Lung microvascular endothelial cell (primary cell): ENCODE measurements around the gene SLC44A2. TPM values are rescaled to one million over a fixed set of nuclear protein-coding genes. Genes with fewer than 3 reads are reported as not detected.
A peak's percentile ranks its signal among the peaks of the same experiment; 100 is the strongest.

Experiments
- DNase-seq, 2 donors: peaks; one replicate each; pipeline versions ENCODE4 v3.0.0 to v3.0.0-alpha.2; 2010; ENCODE audit warnings: low read depth in 2 of 2
- total RNA-seq: library from RNA; depleted of rRNA; stranded (reverse); fragments of >200 nt; gene quantifications from 2 replicates; pipeline ENCODE4 v1.2.1, GENCODE V29; 2014

SLC44A2 gene
- total RNA-seq, 1 donor from 2014 or later: 71.8 TPM

DNA sequence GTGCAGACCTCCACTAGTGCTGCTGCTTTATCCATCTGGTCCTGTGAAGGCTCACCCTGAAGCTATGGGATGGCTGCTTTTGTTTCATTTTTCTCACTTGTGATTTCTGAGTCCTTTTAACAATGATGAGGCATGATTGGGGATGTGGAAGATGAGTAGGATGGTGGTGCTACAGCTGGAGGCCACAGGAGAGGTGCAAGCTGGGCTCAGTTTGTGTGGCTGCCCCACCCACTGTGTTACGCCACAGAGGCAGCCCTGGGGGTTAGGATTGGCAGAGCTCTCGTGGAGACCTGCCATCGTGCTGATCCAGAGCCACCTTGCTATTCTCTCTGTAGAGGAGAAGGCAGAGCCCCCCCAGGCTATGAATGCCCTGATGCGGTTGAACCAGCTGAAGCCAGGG lies 56.3 kb downstream of the SLC44A2 start:
- DNase-seq: no peak

DNA sequence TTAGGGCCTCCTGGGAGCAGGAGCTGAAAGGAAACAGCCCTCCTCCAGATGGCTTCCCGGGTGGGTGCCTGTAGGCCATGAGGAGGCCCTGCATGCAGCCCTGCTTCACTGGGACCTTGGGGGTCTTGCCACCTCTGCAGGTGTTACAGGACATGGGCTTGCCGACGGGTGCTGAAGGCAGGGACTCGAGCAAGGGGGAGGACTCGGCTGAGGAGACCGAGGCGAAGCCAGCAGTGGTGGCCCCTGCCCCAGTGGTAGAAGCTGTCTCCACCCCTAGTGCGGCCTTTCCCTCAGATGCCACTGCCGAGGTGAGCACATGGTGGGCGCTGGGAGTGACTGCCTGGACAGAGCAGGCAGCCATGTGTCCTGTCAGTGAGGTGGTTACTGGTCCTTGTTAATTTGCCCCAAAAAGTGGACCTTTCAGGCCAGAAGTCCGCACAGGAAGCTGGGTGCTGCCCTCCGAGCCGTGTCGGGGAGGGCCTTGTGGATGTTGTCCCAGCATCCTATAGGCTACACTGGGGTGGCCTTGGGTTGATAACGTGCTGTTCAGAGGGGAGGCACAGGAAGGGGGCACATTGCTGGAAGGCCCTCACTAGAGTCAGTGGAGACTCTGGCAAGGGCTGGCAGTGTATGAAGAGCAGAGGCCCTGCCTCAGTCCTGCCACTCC lies 57.2 kb downstream of the SLC44A2 start:
- DNase-seq: no peak

DNA sequence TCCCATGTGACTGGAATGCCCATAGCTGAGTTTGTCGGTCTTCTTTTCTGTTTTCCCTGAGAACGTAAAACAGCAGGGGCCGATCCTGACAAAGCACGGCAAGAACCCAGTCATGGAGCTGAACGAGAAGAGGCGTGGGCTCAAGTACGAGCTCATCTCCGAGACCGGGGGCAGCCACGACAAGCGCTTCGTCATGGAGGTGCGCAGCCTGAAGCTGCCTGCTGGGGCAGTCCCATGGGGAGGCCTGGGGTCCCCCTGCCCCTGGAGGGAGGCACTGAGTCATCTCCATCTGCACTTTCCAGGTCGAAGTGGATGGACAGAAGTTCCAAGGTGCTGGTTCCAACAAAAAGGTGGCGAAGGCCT lies 57.7 kb downstream of the SLC44A2 start:
- DNase-seq: no peak

DNA sequence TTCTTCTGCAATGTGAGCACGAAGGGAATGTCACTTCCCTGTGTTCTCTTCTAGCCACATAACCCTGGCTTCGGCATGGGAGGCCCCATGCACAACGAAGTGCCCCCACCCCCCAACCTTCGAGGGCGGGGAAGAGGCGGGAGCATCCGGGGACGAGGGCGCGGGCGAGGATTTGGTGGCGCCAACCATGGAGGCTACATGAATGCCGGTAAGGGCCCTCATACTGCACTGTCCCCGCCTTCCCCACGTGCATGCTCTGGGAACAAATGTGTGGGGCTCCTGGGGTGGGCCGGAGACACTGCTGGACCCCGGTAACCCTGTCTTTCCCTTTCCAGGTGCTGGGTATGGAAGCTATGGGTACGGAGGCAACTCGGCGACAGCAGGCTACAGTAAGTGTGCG lies 58.2 kb downstream of the SLC44A2 start:
- DNase-seq: no peak

DNA sequence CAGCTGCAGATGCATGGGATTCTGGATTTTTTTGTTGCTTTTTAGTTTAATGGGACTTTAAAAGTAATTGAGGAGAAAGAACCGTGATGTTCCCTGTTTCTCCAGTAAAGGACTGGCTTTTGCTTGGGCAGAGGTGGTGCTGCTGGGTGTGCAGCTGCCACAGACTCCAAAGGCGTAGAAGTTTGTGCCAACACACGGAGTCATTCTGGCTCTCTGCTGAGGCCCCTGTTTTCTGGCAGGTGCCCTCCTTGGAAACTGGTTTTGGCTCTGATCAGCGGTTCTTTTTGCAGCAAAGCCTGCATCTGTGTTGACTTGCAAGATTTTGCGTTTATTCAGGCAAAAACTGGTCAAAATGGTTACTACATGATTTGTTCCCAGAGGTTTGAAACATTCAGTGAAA lies 59.9 kb downstream of the SLC44A2 start:
- no peak for DNase-seq

DNA sequence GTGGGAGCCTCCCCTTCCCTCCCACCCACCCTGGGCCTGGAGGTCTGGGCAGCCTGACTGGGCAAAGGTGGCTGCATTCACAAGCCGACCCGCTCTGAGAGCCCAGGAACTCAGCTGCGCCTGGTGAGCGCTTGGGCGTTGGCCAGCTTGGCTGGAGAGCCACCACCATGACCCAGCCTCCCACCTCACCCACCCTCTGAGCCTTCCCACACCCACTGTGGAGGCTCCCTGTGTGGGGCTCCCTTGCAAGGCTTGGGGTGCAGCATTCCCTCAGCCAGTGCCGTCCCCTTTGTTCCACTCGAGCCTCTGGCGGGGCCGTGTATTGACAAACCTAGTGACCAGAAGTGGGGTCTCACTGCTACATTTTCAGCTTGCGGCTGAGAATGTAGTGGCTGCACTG lies 60.8 kb downstream of the SLC44A2 start:
- no peak for DNase-seq

DNA sequence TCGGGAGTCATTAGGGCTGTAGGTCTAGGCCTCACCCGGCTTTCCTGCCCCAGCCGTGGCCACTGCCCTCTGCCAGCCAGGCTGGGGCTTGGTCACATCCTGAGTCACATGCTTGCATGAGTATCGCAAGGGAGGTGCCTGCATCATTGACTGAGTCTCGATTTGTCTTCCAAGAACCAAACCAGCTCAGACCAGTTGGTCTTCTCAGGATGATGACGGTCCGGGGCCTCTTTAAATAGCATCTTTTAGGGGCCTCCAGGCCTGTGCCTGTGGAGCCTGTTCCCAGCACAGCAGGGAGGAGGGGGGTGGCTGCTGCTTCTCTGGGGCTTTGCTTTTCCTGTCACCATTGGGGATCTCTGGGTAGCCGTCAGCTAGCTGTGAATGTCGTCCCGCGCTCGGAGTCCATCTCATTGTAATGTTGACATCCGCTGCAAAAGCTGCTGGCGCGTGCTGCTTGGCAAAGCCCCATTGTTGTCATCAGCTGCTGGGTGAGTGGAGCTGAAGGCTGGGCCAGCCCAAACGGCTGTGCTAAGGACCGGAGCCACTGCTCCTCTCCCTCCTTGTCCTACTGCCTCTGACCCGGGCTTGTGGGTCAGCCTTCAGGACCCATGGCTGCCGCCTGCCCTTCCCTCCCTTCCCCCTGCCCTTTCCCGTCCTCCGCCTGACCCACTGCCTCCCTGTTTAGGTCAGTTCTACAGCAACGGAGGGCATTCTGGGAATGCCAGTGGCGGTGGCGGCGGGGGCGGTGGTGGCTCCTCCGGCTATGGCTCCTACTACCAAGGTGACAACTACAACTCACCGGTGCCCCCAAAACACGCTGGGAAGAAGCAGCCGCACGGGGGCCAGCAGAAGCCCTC lies 61.5 kb downstream of the SLC44A2 start:
- peak; percentile 26 to 58 for DNase-seq

DNA sequence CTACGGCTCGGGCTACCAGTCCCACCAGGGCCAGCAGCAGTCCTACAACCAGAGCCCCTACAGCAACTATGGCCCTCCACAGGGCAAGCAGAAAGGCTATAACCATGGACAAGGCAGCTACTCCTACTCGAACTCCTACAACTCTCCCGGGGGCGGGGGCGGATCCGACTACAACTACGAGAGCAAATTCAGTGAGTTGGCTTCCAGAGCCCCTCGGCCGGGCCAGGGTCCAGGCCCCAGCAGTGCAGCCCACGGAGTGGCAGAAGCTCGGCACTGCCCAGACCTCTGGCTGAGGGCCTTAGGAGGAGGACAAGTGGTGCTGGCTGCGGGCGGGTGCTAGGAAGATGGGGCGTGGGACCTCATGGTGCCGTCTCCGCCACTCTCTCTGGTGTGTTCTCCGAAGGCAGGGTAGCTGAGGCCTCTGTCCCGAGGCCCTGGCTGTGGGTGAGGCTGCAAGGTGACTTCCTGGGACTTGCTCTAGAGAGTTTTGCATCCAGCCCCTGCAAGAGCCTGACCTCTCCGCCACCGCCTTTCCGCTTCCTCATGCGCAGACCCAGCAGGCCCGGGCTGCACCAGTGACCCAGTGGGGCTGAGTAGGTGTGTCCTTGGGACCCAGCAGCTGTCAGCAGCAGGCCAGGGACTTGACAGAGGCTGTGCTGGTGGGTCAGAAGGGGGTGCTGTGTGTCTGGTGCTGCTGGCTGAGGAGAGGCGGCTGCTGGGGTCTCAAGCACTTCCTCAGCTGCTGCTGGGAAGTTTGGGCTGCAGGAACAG lies 62.4 kb downstream of the SLC44A2 start:
- DNase-seq: no peak

DNA sequence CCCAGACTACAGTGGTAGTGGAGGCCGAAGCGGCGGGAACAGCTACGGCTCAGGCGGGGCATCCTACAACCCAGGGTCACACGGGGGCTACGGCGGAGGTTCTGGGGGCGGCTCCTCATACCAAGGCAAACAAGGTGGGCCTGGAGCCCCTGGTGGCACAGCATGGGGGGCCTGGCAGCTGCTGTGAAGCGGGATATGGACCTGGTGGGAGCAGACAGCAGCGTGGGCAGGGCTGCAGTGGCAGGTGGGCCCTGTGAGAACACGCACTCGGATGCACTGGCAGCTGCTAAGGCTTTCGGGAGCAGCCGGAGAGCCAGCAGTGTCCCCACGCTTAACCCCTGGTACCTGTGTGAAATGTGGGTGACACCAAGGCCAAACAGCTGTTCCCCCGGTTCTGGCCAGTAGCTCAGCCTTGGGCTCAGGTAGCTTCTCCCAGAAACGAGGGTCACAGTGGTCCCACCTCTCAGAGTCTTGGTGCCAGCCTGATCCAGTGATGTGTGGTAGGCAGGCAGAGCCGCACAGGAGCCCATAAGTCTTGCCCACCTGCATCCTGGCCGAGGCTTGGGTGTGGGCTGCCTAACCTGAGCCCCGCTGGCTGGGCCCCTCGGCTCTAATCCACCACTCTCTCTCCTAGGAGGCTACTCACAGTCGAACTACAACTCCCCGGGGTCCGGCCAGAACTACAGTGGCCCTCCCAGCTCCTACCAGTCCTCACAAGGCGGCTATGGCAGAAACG lies 63.4 kb downstream of the SLC44A2 start:
- DNase-seq: no peak

DNA sequence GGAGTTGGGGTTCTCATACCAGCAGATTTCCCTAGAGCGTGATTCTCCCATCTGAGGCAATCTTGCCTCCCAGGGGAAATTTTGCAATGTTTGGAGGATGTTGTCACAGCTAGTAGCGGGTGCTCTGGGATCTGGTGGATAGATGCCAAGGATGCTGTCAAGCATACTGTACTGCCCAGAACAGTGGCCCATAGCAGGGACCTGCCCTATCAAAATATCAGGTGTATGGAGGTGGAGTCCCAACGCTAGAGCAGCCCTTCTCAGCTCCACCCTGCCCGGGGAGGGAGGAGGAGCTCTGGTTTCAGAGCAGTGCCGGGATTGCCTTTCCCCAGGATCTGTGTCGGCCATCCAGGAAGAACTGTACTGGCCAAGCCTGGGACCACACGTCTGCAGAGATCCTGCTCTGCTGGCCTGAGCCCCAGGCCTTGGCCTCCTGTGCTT lies 65.0 kb downstream of the SLC44A2 start:
- no peak for DNase-seq

DNA sequence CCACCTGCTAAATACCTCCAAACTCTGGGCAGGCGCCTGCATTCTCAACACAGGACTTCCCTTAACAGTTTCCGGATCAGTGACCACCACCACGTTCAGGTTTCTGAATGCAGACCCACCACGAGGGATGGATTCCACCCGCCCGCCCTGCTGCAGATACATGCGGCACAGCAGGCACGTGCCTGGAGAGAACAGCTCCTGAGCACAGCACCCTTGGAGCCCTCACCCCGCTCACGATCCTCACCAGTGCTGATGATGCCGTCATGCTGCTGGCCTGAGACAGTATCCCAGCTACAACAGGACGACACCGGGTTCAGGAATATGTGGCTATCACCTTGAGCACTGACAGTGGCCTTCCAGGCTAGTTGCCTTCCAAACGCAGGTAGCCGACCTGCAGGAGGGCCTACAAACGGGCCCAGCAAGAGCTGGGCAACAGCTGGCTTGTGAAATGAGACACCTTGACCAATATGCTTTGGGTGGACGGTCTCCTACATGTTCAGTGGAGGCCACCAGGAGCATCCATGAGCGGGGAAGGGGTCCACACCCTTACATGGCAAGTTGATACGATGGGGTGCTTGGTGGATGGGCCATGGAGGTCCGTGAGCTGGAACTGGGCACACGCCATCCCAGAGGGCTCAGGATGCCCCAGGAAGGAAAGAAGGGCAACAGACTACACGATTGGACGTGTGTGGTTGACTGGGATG lies 66.0 kb downstream of the SLC44A2 start:
- DNase-seq: no peak

DNA sequence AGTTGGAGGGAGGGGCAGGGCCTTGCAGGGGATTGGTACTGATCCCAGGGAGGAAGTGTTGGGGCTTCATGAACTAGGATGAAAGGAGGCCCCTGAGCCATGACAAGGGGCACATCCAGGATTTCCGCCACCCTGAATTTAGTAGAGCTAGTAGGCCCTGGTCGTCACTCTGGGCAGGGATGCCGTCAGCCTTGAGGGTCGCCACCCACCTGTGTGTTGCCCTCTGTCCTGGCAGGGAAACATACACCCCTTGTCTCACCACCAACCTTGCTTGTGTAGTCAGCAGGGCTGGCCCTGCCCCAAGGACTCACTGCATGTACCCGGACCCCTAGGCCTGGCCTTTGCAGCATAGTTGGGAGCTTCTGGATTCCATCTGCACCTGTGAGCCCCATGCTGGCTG lies 66.5 kb downstream of the SLC44A2 start:
- no peak for DNase-seq

DNA sequence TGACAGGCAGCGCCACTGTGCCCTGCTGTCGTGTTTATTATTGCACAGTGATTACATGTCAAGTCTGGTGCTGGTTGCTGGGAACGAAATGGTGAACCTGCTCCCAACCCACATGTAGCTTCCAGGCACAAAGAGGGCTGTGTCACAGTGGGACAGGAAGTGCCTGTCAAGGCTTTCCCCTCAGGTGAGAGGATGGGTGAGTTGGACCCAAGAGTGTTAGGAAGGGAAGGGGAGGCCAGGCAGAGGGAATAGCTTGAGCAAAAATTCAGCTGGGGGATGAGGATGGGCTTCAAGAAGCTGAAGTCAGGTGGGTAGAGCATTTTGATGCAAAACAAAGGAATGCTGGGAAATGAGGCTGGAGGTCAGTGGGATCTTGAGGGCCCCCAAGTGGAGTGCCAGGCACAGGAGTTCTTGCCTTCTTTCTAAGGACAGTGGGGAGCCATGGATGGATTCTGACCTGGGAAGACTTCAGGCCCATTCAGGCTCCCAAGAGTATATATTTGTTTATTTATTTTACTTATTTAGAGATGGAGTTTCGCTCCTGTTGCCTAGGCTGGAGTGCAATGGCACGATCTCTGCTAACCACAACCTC lies 67.4 kb downstream of the SLC44A2 start:
- no peak for DNase-seq

Other genes starting within 250 kb of the SLC44A2 start
- 41.2 and 74.0 TPM in 2 replicates for gene TYK2, start 245.0 kb upstream of the SLC44A2 start, total RNA-seq
- gene CDC37, start 222.0 kb upstream of the SLC44A2 start, total RNA-seq: 198 and 235 TPM in 2 replicates
- 1.3 and 1.8 TPM in 2 replicates for gene PDE4A, start 205.0 kb upstream of the SLC44A2 start, total RNA-seq
- gene KEAP1, start 122.2 kb upstream of the SLC44A2 start, total RNA-seq: 61.9 and 87.7 TPM in 2 replicates
- gene S1PR5, start 108.1 kb upstream of the SLC44A2 start, total RNA-seq: under 0.01 TPM in 2 replicates
- gene ATG4D, start 81.6 kb upstream of the SLC44A2 start, total RNA-seq: 5.0 and 7.0 TPM in 2 replicates
- gene KRI1, start 59.5 kb upstream of the SLC44A2 start, total RNA-seq: 4.1 and 6.0 TPM in 2 replicates
- gene CDKN2D, start 56.6 kb upstream of the SLC44A2 start, total RNA-seq: 4.1 and 6.5 TPM in 2 replicates
- not detected in 2 replicates for gene AP1M2, start 38.2 kb upstream of the SLC44A2 start, total RNA-seq
- 57.7 and 71.3 TPM in 2 replicates for gene ILF3, start 28.8 kb downstream of the SLC44A2 start, total RNA-seq
- 17.7 and 20.0 TPM in 2 replicates for gene QTRT1, start 75.9 kb downstream of the SLC44A2 start, total RNA-seq
- gene DNM2, start 92.5 kb downstream of the SLC44A2 start, total RNA-seq: 68.0 and 74.6 TPM in 2 replicates
- 32.3 and 44.0 TPM in 2 replicates for gene TMED1, start 210.7 kb downstream of the SLC44A2 start, total RNA-seq
- gene C19orf38, start 222.9 kb downstream of the SLC44A2 start, total RNA-seq: 0.20 TPM in 1 of 2 replicates, not detected in the other
- gene CARM1, start 246.0 kb downstream of the SLC44A2 start, total RNA-seq: 16.7 and 17.4 TPM in 2 replicates